Fibroblast of lung (primary cell): ENCODE measurements around the gene KIF16B.

Source experiments
- EZH2 ChIP-seq: IDR thresholded peaks from 2 replicates; pipeline ENCODE4 v1.5.1; 2012; ENCODE audit warnings: low read length, control low read depth, mild to moderate bottlenecking; ENCODE audit errors: missing control alignments
- TF ChIP-seq, protein P1 (sequence below), 2 donors: IDR thresholded peaks in 1 of 2; conservative IDR thresholded peaks in 1 of 2; 1 replicate in 1 of 2; 2 replicates in 1 of 2; pipeline ENCODE4 v1.5.1; 2011 to 2012; ENCODE audit warnings: low read length in 2 of 2, control low read depth in 1 of 2, inconsistent platforms in 1 of 2, low read depth in 1 of 2, mild to moderate bottlenecking in 1 of 2

- TF ChIP-seq, protein P1, sequence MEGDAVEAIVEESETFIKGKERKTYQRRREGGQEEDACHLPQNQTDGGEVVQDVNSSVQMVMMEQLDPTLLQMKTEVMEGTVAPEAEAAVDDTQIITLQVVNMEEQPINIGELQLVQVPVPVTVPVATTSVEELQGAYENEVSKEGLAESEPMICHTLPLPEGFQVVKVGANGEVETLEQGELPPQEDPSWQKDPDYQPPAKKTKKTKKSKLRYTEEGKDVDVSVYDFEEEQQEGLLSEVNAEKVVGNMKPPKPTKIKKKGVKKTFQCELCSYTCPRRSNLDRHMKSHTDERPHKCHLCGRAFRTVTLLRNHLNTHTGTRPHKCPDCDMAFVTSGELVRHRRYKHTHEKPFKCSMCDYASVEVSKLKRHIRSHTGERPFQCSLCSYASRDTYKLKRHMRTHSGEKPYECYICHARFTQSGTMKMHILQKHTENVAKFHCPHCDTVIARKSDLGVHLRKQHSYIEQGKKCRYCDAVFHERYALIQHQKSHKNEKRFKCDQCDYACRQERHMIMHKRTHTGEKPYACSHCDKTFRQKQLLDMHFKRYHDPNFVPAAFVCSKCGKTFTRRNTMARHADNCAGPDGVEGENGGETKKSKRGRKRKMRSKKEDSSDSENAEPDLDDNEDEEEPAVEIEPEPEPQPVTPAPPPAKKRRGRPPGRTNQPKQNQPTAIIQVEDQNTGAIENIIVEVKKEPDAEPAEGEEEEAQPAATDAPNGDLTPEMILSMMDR (conservative IDR thresholded peaks at IDR 0.05 in 1 of 2, IDR thresholded peaks at IDR 0.05 in 1 of 2; ENCODE audit: low read depth in 1 of 2, low read length in 2 of 2): no peak
- no peak for TF ChIP-seq EZH2
These were observed 302.3 kb downstream of the KIF16B start for GRCh38 chr20:16270989-16271388.
